NCI-H2196 (cell line): Measurements from ENCODE around the gene AP4M1.

Experiments used
- DNase-seq: peaks from one replicate; lab custom pipeline; 2025; ENCODE audit not compliant: unreplicated experiment; lab: John Stamatoyannopoulos, UW

The AP4M1 gene

GRCh38 chr7:100085515-100085914 is 15.9 kb upstream of the AP4M1 start:
- DNase-seq: no peak

- DNase-seq: no peak
These were observed 14.2 kb upstream of the AP4M1 start for GRCh38 chr7:100087055-100087750.

- no peak for DNase-seq
These were observed 13.3 kb upstream of the AP4M1 start for GRCh38 chr7:100088095-100088620.

- peak; percentile 82 for DNase-seq
These were observed 12.6 kb upstream of the AP4M1 start, which contains the start of gene COPS6 for GRCh38 chr7:100088621-100089457. COPS6 (plus strand) TSS chr7:100088969; CDS start chr7:100088991, 22 bp downstream.

- DNase-seq: no peak
These were observed 11.8 kb upstream of the AP4M1 start for GRCh38 chr7:100089458-100090196.

- no peak for DNase-seq
These were observed 10.7 kb upstream of the AP4M1 start for GRCh38 chr7:100090527-100091410.

GRCh38 chr7:100091411-100092181 is 9.8 kb upstream of the AP4M1 start:
- no peak for DNase-seq

- no peak for DNase-seq
These were observed 8.4 kb upstream of the AP4M1 start for GRCh38 chr7:100093054-100093453.

- no peak for DNase-seq
These were observed 7.9 kb upstream of the AP4M1 start for GRCh38 chr7:100093498-100093897.

GRCh38 chr7:100093925-100094486 is 7.4 kb upstream of the AP4M1 start:
- DNase-seq: no peak

- no peak for DNase-seq
These were observed 6.2 kb upstream of the AP4M1 start for GRCh38 chr7:100095289-100095688.

- DNase-seq: no peak
These were observed 5.7 kb upstream of the AP4M1 start for GRCh38 chr7:100095704-100096103.

GRCh38 chr7:100098913-100099312 is 2.5 kb upstream of the AP4M1 start:
- no peak for DNase-seq

GRCh38 chr7:100099452-100099851 is 2.0 kb upstream of the AP4M1 start:
- DNase-seq: no peak

- peak; percentile 97 for DNase-seq
These were observed 925 bp upstream of the AP4M1 start for GRCh38 chr7:100100420-100101015.

GRCh38 chr7:100102950-100103840 is 1.8 kb downstream of the AP4M1 start:
- no peak for DNase-seq

GRCh38 chr7:100105534-100105933 is 4.1 kb downstream of the AP4M1 start:
- DNase-seq: no peak

GRCh38 chr7:100106633-100107032 is 5.2 kb downstream of the AP4M1 start:
- DNase-seq: no peak
